ENCODE data around the gene BLOC1S5. TPM values are rescaled to one million over a fixed set of nuclear protein-coding genes. Genes with fewer than 3 reads are reported as not detected.
A peak's percentile ranks its signal among the peaks of the same experiment; 100 is the strongest.
"Not testable (repeated sequence)": the region's sequence is repeated elsewhere in the genome, so short reads cannot be mapped to it uniquely, and the experiment has no call there.

BLOC1S5 gene
- total RNA-seq, 1 experiment from 2014 or later, result 13.4 TPM

GRCh38 chr6:8069631-8070284, 5.6 kb upstream of the BLOC1S5 start:
- Histone ChIP-seq H3K27ac (no peak overlapping the region), H3K36me3 (no peaks in the 10 kb centered on the region), H3K9me3 (replicated peaks) (no peaks in the 10 kb centered on the region), H3K4me1 (peaks cover 4% of the 10 kb centered on the region; the same call in 1 of the 2 replicates), H3K4me3 (no peak overlapping the region), H3K27me3 (no peaks in the 10 kb centered on the region)
- DNase-seq, result no peak

DNA sequence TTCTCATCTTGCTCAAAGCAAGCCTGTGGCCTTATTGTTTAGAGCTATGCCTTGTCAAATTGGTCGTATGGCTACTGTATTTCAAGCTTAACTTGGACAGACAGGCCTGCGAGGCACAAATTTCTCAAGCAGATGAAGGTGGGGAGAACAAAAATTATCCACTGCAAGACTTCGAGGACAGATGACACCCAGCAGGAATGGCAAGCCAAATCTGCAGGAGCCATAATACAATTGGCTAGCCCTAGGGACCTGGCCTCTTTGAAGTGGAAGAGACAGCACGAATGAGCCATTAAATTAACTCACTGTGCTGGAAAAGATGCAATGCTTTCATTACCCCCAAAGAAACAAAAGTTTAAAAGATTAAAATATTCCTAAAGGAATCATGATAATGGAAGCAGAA, 5.0 kb upstream of the BLOC1S5 start:
- H3K4me3 ChIP-seq, result no peak overlapping the region

DNA sequence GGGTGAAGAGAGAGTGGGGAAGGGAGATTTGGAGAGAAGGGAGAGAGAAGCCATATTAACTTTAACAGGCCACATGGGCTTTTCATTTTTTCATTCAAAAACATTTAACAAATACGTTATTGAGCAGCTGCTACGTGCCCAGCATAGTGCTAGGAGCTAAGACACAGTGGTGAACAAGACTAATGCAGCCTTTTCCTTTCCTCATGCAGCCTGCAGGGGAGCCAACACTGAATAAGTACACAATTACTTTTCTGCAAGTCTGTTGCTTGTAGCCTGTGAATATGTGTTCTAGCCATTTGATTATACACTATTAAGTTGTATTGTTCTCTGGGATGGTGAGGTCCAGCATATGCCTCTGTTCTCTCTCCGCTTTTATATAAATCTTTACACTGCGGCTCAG, 1.9 kb upstream of the BLOC1S5 start:
- Histone ChIP-seq H3K27me3 (no peaks in the 10 kb centered on the region), H3K4me1 (peaks cover 6% of the 10 kb centered on the region; the same call in 1 of the 2 replicates), H3K36me3 (no peaks in the 10 kb centered on the region), H3K9me3 (replicated peaks) (no peaks in the 10 kb centered on the region), H3K4me3 (no peak overlapping the region), H3K27ac (no peak overlapping the region)
- DNase-seq, result no peak

More for the DNA sequence above, 5.0 kb upstream of the BLOC1S5 start:
- Histone ChIP-seq H3K27ac (no peak overlapping the region), H3K4me1 (peaks cover 6% of the 10 kb centered on the region; the same call in 1 of the 2 replicates), H3K9me3 (replicated peaks) (no peaks in the 10 kb centered on the region), H3K36me3 (no peaks in the 10 kb centered on the region), H3K27me3 (no peaks in the 10 kb centered on the region)
- DNase-seq, result no peak

- H3K27ac ChIP-seq, result no peak overlapping the region
- no peaks in the 10 kb centered on the region for H3K36me3 ChIP-seq
- H3K4me1 ChIP-seq, result peaks cover 6% of the 10 kb centered on the region; the same call in 1 of the 2 replicates
- H3K4me3 ChIP-seq, result no peak overlapping the region
- no peaks in the 10 kb centered on the region for H3K9me3 ChIP-seq (replicated peaks)
- no peaks in the 10 kb centered on the region for H3K27me3 ChIP-seq
- DNase-seq, result no peak
These were observed 1.3 kb upstream of the BLOC1S5 start for GRCh38 chr6:8065519-8065911.

DNA sequence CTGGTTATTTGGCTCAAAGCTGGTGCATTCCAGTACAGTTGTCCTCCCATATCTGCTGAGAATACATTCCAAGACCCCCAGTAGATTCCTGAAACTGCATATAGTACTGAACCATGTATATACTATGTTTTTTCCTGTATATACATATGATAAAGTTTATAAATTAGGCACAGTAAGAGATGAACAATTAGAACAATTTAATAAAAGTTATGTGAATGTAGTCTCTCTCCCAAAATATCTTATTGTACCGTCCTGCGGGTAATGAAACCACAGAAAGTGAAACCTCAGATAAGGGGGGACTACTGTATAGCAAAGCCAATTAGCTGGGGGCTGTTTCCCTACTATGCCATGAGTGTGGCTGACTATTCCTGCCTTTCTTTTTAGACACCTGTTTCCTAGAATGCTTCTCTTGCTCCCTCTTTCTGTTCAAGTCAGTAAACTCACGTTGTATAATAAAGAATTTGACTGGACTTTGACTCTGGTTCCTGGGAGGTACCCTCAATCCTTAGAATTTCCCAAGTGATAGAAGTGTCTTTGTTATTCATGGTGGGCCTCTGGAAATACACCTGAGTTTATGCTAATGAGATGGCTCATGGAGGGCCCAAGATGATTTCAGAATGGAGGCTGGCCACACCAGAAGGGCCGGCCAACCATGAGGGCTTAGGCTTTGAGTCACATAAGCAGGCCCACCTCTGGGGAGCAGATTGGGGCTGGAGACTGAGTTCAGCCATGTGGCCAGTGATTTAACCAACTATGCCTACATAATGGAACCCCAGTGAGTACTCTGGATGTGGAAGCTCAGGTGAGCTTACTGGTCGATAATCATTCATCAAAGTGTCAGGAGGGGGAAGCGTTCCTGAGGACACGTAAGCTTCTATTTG, 689 bp upstream of the BLOC1S5 start:
- H3K27ac ChIP-seq, result peak overlapping the region; percentile 78
- H3K9me3 ChIP-seq (replicated peaks), result no peaks in the 10 kb centered on the region
- peak overlapping the region; percentile 74 for H3K4me3 ChIP-seq
- H3K27me3 ChIP-seq, result no peaks in the 10 kb centered on the region
- peaks cover 6% of the 10 kb centered on the region; the same call in 1 of the 2 replicates for H3K4me1 ChIP-seq
- DNase-seq, result peak in 1 of 2 experiments; percentile 24
- H3K36me3 ChIP-seq, result no peaks in the 10 kb centered on the region

GRCh38 chr6:8061736-8062135, 2.5 kb downstream of the BLOC1S5 start:
- Histone ChIP-seq H3K27me3 (no peaks in the 10 kb centered on the region), H3K9me3 (replicated peaks) (no peaks in the 10 kb centered on the region), H3K27ac (no peak overlapping the region), H3K4me3 (no peak overlapping the region), H3K4me1 (peaks cover 6% of the 10 kb centered on the region; the same call in 1 of the 2 replicates), H3K36me3 (no peaks in the 10 kb centered on the region)
- DNase-seq, result no peak

DNA sequence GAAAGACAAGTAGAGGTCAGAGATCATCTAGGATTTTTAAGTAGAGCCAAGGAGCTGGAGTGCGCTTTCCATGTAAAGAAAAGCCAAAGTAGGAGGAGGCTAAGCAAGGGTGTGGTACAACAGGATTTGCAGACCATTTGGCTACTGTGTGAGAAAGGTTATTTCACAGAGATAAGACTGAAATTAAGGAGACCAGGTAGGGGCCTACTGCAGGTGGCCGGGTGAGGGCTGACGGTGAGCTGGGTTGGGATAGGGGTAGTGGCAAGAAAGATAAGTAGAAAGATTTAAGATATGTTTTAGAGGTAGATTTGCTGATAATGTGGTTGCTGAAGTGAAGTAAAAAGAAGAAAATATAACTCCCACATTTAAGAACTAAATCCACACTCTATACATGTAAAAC, 3.8 kb downstream of the BLOC1S5 start:
- H3K9me3 ChIP-seq (replicated peaks), result no peaks in the 10 kb centered on the region
- H3K27me3 ChIP-seq, result no peaks in the 10 kb centered on the region
- DNase-seq, result no peak
- no peaks in the 10 kb centered on the region for H3K36me3 ChIP-seq
- peaks cover 6% of the 10 kb centered on the region; the same call in 1 of the 2 replicates for H3K4me1 ChIP-seq
- H3K4me3 ChIP-seq, result no peak overlapping the region
- no peak overlapping the region for H3K27ac ChIP-seq

DNA sequence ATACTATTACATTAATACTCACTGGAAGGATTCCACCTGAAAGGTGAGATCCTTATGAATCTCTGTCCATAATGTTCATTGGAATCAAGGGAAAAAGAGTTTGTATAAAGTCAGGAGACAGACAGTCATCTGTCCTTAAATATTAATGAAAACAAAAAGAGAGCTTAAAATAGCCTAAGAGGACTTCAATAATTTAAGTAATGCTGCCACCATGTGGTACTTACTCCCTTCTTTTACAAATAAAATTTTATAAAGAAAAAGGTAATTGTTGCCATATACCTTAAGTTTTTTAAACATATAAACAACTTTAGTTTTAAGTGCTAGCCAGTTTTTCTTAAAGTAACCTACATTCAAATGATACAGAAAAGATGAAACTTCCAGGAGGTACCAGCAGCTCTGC, 5.1 kb downstream of the BLOC1S5 start:
- no peaks in the 10 kb centered on the region for H3K9me3 ChIP-seq (replicated peaks)
- no peaks in the 10 kb centered on the region; the same call in 1 of the 2 replicates for H3K36me3 ChIP-seq
- DNase-seq, result no peak
- H3K4me1 ChIP-seq, result no peaks in the 10 kb centered on the region
- no peaks in the 10 kb centered on the region for H3K27me3 ChIP-seq
- no peak overlapping the region for H3K27ac ChIP-seq
- no peak overlapping the region for H3K4me3 ChIP-seq

GRCh38 chr6:8057793-8058192, 6.4 kb downstream of the BLOC1S5 start:
- Histone ChIP-seq H3K36me3 (no peaks in the 10 kb centered on the region; the same call in 1 of the 2 replicates), H3K4me1 (no peaks in the 10 kb centered on the region), H3K4me3 (no peak overlapping the region), H3K27me3 (no peaks in the 10 kb centered on the region), H3K27ac (no peak overlapping the region), H3K9me3 (replicated peaks) (no peaks in the 10 kb centered on the region)
- DNase-seq, result no peak

DNA sequence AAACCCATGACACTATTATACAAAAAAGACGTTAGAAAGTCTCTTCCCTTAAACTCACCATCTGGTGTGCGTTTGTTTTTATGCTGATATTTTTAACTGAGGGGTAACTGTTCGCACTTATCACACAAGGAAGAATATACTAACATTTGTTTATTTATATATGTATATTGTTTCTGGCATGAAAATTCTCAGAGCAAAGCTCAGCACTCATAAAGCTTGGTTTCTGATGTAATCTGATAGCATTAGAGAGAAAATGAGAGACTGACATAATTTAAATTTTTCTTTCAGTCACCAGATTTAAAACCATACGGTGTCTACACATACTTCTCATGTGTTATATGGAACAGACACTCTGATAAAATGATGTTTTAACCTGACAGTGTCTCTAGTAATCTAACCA, 6.9 kb downstream of the BLOC1S5 start:
- no peaks in the 10 kb centered on the region; the same call in 1 of the 2 replicates for H3K36me3 ChIP-seq
- H3K9me3 ChIP-seq (replicated peaks), result no peaks in the 10 kb centered on the region
- H3K4me1 ChIP-seq, result no peaks in the 10 kb centered on the region
- H3K4me3 ChIP-seq, result no peak overlapping the region
- DNase-seq, result no peak
- H3K27ac ChIP-seq, result no peak overlapping the region
- no peaks in the 10 kb centered on the region for H3K27me3 ChIP-seq

GRCh38 chr6:8054276-8054675, 9.9 kb downstream of the BLOC1S5 start:
- Histone ChIP-seq H3K4me3 (no peak overlapping the region), H3K27me3 (no peaks in the 10 kb centered on the region), H3K4me1 (no peaks in the 10 kb centered on the region), H3K9me3 (replicated peaks) (no peaks in the 10 kb centered on the region), H3K27ac (no peak overlapping the region), H3K36me3 (no peaks in the 10 kb centered on the region; the same call in 1 of the 2 replicates)
- DNase-seq, result no peak

DNA sequence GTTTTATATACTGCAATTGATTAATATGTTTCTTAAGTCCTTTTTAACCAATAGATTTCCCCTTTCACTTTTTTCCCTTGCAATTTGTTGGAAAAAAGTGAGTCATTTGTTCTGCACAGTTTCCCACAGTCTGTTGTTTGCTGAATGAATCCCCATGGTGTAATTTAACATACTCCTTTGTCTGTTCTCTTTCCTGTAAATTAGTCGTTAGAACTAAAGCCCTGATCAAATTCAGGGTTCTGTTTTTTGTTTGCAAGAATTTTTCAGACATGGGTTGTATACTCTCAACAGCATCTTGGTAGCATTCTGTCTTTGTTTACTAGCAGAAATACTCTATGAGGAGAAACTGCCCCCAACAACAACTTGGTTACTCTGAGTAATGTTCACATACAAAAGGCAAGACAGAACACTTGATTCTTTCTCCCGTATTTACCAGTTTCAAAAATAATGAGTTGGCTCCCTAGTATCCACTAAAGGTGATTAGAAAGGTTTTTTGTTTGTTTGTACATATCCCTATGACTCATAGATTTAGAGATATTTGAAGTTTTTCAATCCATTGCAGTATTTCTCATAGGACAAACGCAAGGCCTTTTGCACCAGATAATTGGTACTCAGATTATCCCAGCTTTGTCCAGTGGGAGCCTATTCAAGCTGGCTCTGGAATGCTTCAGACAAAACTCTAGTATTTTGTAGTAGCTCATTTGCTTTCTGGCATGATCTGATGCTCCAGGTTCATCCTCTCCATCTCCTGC, 16.5 kb downstream of the BLOC1S5 start:
- no peak for DNase-seq
- no peak overlapping the region for H3K4me3 ChIP-seq
- H3K27me3 ChIP-seq, result no peaks in the 10 kb centered on the region
- no peaks in the 10 kb centered on the region for H3K4me1 ChIP-seq
- H3K9me3 ChIP-seq (replicated peaks), result no peaks in the 10 kb centered on the region
- H3K27ac ChIP-seq, result no peak overlapping the region
- no peaks in the 10 kb centered on the region for H3K36me3 ChIP-seq

DNA sequence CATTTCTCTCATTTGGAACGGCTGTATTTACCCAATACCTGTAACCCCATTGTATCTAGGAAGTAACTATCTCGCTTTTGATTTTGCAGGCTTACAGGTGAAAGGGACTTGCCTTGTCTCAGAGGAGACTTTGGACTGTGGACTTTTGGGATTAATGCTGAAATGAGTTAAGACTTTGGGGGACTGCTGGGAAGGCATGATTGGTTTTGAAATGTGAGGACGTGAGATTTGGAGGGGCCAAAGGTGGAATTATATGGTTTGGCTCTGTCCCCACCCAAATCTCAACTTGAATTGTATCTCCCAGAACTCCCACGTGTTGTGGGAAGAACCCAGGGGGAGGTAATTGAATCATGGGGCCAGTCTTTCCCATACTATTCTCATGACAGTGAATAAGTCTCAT, 18.4 kb downstream of the BLOC1S5 start:
- not testable (repeated sequence) for H3K4me1 ChIP-seq; H3K4me3 ChIP-seq; H3K27me3 ChIP-seq; H3K27ac ChIP-seq; DNase-seq; H3K9me3 ChIP-seq (replicated peaks); H3K36me3 ChIP-seq

- Histone ChIP-seq H3K27ac (no peak overlapping the region), H3K4me3 (no peak overlapping the region), H3K4me1 (no peaks in the 10 kb centered on the region), H3K27me3 (no peaks in the 10 kb centered on the region), H3K36me3 (no peaks in the 10 kb centered on the region), H3K9me3 (replicated peaks) (no peaks in the 10 kb centered on the region)
- DNase-seq, result no peak
These were observed 21.0 kb downstream of the BLOC1S5 start for GRCh38 chr6:8043221-8043620.

All from SJCRH30 (cell line).